ENCODE data around the gene SEMA3C.

Gene SEMA3C

GRCh38 chr7:80847027-80847426 lies 71.8 kb downstream of the SEMA3C start:
- FAIRE-seq = no peak

GRCh38 chr7:80844916-80845315 lies 73.9 kb downstream of the SEMA3C start:
- no peak for FAIRE-seq

GRCh38 chr7:80843018-80843677 lies 75.7 kb downstream of the SEMA3C start:
- FAIRE-seq = no peak

GRCh38 chr7:80842022-80842790 lies 76.6 kb downstream of the SEMA3C start:
- no peak for FAIRE-seq

GRCh38 chr7:80841423-80841955 lies 77.4 kb downstream of the SEMA3C start:
- FAIRE-seq = no peak

- FAIRE-seq = no peak
Observed at GRCh38 chr7:80840681-80841080, 78.2 kb downstream of the SEMA3C start.

- no peak for FAIRE-seq
Observed at GRCh38 chr7:80839855-80840254, 79.0 kb downstream of the SEMA3C start.

GRCh38 chr7:80838643-80839042 lies 80.2 kb downstream of the SEMA3C start:
- FAIRE-seq = no peak

GRCh38 chr7:80837345-80837744 lies 81.5 kb downstream of the SEMA3C start:
- no peak for FAIRE-seq

GRCh38 chr7:80835251-80835650 lies 83.6 kb downstream of the SEMA3C start:
- FAIRE-seq = no peak

GRCh38 chr7:80833289-80834268 lies 85.3 kb downstream of the SEMA3C start:
- no peak for FAIRE-seq

- FAIRE-seq = no peak
Observed at GRCh38 chr7:80832006-80832405, 86.8 kb downstream of the SEMA3C start.

GRCh38 chr7:80830584-80831285 lies 88.1 kb downstream of the SEMA3C start:
- no peak for FAIRE-seq

- FAIRE-seq = no peak
Observed at GRCh38 chr7:80830010-80830409, 88.8 kb downstream of the SEMA3C start.

- no peak for FAIRE-seq
Observed at GRCh38 chr7:80829527-80829926, 89.3 kb downstream of the SEMA3C start.

- no peak for FAIRE-seq
Observed at GRCh38 chr7:80827239-80827633, 91.6 kb downstream of the SEMA3C start.

- FAIRE-seq = no peak
Observed at GRCh38 chr7:80826520-80827238, 92.2 kb downstream of the SEMA3C start.

- FAIRE-seq = no peak
Observed at GRCh38 chr7:80825499-80825898, 93.4 kb downstream of the SEMA3C start.

GRCh38 chr7:80824253-80824652 lies 94.6 kb downstream of the SEMA3C start:
- no peak for FAIRE-seq

GRCh38 chr7:80823057-80823456 lies 95.8 kb downstream of the SEMA3C start:
- no peak for FAIRE-seq

- FAIRE-seq = no peak
Observed at GRCh38 chr7:80821771-80822319, 97.0 kb downstream of the SEMA3C start.
